ENCODE measurements around the gene SNX33. TPM values are rescaled to one million over a fixed set of nuclear protein-coding genes. Genes with fewer than 3 reads are reported as not detected.
"Not testable (repeated sequence)": the region's sequence is repeated elsewhere in the genome, so short reads cannot be mapped to it uniquely, and the experiment has no call there.

The SNX33 gene
- total RNA-seq, 2 donors from 2014 or later: 1.7 to 1.8 TPM

- H3K4me1 Mint-ChIP-seq; H3K27ac Mint-ChIP-seq; ATAC-seq; H3K9me3 ChIP-seq (ENCODE audit: control insufficient read depth, low read length, poor library complexity, severe bottlenecking); H3K36me3 Mint-ChIP-seq (ENCODE audit: low read depth); DNase-seq; H3K4me3 Mint-ChIP-seq: not testable (repeated sequence)
- H3K27me3 Mint-ChIP-seq: peaks cover 16% of the 10 kb centered on the region
Observed at GRCh38 chr15:75710874-75711273, 63.2 kb downstream of the SNX33 start.

DNA sequence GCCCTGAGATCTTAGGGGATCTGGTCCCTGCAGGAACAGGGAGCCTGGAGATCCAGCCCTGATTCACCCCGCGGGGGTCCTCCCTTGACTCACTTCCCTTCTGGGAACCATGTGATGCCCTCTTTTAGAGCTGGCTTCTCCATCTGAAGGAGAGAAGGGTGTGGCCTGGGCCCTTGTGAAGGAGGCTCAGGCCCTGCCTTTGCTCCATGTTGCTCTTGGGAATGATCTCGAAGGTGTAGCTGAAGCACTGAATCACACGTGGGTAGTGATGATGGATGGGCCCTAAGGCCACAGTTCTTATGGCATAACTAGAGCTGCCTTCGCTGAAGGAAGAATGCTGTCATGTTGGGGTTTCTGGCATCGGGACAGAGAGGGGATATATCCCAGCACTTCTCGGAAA is 63.8 kb downstream of the SNX33 start:
- H3K36me3 Mint-ChIP-seq (ENCODE audit: low read depth); DNase-seq; H3K9me3 ChIP-seq (ENCODE audit: control insufficient read depth, low read length, poor library complexity, severe bottlenecking); ATAC-seq; H3K4me3 Mint-ChIP-seq; H3K27ac Mint-ChIP-seq; H3K4me1 Mint-ChIP-seq: not testable (repeated sequence)
- H3K27me3 Mint-ChIP-seq: peaks cover 16% of the 10 kb centered on the region

Other genes with a start within 250 kb of the SNX33 start
- gene SIN3A, start 196.2 kb upstream of the SNX33 start, total RNA-seq: 100 to 1,000 TPM; 166 to 169 TPM
- 10 to 100 TPM; 19.8 to 21.6 TPM for gene PTPN9, start 68.6 kb upstream of the SNX33 start, total RNA-seq
- 10 to 100 TPM; 14.5 to 15.0 TPM for gene SNUPN, start 22.2 kb upstream of the SNX33 start, total RNA-seq
- gene IMP3, start 7.7 kb upstream of the SNX33 start, total RNA-seq: 10 to 100 TPM; 30.1 to 35.5 TPM
- gene CSPG4, start 64.9 kb downstream of the SNX33 start, total RNA-seq: under 1 TPM in 1 of 2 donors, not detected in 1; 0.08 TPM
- gene UBE2Q2, start 195.5 kb downstream of the SNX33 start, total RNA-seq: 10 to 100 TPM; 40.0 to 40.1 TPM